Hematopoietic multipotent progenitor cell (in vitro differentiated cells): ENCODE data around the gene ARHGEF4. TPM values are rescaled to one million over a fixed set of nuclear protein-coding genes. Genes with fewer than 3 reads are reported as not detected.

Experiments
- DNase-seq, 3 donors: peaks; one replicate each; pipeline ENCODE4 v3.0.0-alpha.2; 2011 to 2015; ENCODE audit warnings: low read depth in 2 of 3, low spot score in 2 of 3
- total RNA-seq: library from RNA; depleted of rRNA; stranded (reverse); fragments of >200 nt; gene quantifications from one replicate; pipeline ENCODE4 v1.2.3, GENCODE V29; 2012

ARHGEF4 gene
- total RNA-seq, 1 donor = under 0.01 TPM

DNA sequence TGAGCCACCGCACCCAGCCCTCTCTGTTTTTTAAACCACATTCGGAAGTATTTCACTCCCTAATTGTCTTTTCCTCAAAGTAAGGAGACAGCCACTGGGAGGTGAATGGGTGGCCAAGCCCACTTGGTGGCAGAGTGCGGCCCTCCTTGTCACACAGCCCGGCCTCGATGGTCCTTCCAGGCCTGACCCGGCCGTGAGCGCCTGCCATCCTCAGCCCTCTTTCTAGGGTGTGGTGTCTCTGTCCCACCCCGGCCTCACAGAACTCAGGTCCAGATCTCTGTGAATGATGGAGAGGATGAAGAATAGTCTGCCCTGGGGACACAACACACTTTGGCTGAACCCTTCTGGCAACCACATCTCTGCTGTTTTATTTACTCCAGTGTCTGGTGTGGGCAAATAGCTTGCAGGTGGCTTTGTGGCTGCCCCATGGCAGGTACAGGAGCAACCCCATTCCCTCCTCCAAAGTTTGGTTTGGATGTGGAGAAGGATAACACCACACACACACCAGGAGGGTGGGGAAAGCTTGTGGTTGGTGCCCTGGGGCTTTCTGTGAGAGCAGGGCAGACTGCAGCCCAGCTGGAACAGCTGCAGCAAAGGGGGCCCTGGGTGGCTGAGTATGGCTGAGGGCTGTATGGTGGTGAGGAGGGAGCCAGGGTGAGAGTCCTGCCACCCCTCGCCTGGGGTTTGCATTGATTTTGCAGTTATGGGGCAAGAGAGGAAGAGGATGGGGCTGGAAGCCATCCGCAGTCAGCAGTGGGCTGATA is 167.9 kb downstream of the ARHGEF4 start:
- DNase-seq = no peak

DNA sequence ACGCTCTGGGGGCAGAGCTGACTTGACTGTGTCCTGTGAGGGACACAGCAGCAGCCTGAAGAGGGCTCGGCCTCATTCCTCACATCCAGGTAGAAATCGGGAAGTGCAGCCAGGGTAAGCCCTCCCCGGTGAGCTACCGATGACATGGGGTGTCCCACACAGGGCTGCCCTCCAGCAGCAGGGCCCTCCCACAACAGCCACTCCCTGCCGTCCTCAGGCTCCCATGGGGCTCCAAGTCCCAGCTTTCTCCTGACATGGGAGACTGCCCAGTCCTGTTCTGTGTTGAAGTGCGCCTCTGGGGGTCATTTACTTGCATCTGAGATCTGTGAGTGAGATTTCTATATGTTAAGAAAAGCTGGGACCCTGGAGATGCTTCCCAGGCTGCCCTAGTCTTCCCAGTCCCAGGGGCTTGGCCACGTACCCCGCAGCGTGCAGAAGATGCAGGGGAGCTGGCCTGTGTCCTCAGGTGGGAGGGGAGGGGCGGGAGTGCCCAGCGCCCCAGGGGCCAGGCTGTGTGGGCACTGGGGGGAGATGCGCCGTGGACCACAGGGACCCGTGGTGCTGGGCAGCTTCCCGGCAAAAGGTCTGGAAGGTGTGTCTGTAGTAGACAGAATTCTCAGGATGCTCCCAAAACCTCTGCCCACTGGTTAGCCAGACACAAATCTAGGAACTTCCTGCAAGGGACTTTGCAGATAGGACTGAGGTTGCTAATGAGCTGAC is 168.7 kb downstream of the ARHGEF4 start:
- no peak for DNase-seq

DNA sequence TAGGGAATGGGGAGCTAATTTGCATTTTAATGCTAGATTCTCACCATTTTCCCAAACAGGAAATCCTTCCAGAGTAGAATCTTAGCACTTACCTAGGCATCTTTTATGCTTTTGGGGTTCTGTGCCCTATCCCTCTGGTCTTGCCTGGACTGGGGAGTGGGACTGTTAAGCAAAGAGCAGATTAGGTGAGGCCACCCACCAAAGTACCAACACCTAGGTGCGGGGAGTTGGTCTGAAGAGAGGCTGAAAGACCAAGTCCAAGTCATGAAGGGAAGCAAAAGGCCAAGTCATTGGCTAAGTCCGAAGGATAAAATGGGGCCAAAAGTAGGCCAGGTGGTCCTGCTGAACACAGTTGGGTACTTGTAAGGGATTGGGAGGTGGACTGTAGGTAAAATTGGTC is 169.8 kb downstream of the ARHGEF4 start:
- no peak for DNase-seq

DNA sequence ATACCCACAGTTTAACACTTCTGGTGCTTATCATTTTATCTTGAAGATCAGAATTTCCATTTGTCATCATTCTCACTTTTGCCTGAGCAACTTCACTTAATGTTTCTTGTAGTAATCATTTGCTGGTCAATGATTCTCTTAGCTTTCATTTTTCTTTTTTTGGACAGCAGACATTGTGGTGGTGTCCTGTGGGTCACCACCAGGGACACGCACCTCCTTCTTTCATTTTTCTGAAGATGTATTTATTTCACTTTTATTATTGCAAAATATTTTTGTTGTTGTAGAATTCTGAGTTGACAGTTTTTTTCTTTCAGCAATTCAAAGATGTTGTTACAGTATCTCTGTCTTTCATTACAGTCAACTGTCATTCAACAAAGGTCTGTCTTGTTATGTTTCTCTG is 172.3 kb downstream of the ARHGEF4 start:
- DNase-seq = no peak

DNA sequence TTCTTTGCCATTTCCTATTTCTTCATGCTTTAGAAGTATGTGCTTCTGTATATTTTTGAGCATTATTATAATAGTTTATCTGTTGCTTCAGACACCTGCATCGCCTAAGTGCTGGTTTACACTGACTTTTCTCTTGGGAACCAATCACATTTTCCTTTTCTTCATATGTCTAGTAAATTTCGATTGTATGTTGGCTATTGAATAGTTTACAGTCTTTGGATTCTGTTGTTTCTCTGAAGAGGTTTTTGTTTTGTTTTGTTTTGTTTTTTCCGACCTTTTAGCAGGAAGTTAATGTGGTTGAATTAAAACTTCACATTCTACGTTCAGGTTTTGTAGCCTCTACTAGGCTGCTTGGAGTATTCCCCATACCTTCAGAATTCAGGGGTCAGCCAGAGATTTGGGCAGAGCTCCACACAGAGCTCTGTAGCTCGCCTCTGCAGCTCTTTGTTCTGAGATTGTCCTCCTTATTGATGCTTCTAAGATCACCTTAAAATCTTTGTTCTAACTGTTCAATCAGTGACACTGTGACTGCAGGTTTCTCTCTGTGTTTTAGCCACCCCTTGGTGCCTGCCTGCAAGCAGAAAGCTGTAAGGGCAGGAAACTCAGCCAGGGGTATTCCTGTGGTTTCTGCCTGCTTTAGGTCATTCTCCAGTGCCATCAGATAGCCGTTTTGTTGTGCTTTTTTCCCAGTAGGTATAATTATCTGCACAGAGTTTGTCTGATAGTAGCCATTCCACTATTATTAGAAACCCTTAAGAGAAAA is 173.2 kb downstream of the ARHGEF4 start:
- DNase-seq = no peak

DNA sequence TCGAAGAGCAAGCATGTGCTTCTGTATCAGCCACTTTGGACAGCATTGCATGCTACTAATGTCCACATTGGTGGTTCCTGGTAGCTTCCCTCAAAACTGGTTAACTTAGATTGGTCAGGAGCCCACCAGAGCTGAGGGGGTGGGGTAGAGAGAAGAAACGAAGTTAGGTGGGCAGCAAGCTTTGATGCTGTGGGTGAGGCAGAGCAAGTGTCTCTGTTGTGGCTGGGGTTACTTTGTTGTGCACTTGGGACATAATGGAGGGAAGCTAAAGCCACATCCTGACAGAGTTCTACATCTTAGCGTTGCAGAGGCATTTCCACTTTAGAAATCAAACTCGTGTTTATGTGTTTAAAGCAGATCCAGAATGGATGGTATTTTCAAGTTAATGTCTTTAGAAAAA is 173.9 kb downstream of the ARHGEF4 start:
- DNase-seq = no peak

DNA sequence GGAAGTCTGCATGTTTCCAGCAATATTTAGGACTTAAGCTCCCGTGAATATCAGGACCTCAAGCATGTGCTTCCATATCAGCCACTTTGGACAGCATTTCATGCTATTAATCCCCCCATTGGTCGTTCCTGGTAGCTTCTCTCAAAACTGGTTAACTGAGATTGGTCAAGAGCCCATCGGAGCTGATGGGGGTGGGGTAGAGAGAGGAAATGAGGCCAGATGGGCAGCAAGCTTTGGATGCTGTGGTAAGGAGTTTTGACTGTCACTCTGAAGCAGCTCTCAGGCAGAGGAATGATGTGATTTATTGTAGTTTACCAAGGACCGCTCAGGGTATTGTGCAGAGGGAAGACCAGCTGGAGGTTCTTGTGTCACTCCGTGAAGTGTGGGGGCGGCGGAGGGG is 174.8 kb downstream of the ARHGEF4 start:
- no peak for DNase-seq

DNA sequence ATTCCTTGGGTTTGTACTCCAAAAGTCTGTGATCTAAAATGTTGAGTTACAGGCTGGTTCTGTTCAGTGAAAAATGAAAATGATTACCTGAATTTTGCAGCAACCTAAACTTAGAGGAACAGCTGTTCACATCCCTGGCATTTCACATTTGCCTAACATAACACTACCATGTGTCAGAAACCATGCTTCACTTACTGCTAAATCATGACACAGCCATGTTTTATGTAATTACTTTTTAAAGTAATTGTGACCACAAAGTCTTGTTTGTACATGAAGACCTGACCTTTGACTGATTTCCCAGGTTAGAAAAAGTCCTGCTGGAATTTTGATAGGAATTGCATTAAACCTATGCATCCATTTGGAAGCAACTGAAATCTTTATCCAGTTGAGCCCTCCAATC is 177.4 kb downstream of the ARHGEF4 start:
- DNase-seq = no peak

DNA sequence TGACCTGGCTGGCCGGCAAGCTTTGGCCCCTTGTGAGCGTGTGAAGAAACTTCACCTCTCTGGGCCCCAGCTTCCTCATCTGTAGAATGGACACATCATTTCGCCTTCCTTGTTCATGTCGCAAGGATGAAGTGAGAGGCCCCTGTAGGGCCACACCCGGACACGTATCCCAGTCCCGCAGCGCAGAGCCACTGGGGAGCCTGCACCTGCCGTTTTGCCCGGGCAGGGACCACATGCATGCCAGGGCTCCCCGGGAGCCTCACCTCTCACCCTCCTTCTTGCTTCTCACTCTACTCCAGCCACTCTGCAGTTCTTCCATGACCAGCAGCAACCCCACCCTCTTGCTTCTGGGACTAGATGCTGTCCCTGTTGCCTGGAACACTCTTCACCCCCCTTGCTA is 179.1 kb downstream of the ARHGEF4 start:
- no peak for DNase-seq

DNA sequence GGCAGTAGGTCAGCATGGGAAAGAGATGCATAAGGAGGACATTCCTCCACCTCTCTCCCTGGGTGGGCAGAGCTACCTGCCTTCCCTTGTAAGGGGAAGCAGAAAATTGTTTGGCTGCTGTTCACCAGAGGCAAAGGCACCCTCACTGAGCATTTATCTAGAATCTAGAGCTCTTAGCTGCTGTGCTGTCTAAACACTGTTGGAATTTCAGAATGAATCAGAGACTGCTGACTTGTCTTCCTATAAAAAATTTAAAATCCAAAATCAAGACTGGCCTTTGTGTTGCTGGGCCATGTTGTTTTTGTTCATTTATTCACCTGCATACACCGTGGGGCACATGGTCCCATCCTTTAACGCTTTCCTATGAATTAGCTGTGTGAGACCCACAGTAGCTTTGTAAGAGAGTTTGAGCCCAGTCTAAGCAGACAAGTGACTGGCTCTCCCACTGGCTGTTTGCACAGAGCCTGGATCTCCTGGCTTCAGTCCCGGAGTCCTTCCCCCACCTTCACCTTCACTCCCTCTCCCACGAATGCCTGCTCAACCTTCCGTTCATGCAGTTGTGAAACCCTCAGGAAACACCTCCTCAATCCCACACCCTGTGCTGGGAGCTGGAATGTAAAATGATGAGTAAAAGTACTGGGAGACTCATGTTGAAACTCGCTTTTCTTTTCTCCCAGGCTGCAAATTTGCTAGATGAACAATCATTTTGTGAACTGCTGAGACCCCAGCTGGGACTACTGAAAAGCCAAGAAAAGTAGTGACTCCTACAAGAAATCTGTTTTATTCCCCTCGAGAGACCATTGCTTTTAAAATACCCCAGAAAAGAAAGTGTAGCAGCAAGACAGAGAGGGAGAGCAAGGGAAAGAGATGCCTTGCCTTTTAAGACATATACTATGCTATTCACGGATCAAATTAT is 180.4 kb downstream of the ARHGEF4 start:
- no peak for DNase-seq

DNA sequence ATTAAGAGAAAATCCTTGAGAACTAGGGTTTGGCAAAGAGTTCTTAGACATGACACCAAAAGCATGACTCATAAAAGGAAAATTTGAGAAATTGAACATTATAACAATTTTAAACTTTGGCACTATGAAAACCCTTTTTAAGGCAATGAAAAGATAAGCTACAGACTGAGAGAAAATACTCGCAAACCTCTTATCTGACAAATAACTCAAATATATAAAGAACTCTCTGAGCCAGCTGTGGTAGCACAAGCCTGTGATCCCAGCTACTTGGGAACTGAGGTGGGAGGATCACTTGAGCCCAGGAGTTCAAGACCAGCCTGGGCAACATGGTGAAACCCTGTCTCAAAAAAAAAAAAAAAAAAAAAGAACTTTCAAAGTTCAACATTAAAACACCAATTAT is 186.0 kb downstream of the ARHGEF4 start:
- no peak for DNase-seq

DNA sequence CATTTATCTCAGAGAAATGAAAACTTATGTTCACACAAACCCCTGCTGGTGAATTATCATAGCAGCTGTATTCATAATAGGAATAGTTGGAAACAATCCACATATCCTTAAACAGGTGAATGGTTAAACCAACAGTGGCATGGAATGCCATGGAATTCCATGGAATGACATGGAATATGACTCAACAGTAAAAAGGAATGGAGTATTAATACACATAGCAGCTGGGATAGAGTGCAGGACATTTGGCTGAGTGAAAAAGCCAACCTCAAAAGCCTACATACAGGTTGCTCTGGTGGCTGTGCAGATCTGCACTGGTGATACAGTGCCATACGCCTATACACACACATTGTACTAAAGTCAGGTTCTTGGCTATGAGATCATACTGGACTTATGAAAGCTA is 187.0 kb downstream of the ARHGEF4 start:
- no peak for DNase-seq

DNA sequence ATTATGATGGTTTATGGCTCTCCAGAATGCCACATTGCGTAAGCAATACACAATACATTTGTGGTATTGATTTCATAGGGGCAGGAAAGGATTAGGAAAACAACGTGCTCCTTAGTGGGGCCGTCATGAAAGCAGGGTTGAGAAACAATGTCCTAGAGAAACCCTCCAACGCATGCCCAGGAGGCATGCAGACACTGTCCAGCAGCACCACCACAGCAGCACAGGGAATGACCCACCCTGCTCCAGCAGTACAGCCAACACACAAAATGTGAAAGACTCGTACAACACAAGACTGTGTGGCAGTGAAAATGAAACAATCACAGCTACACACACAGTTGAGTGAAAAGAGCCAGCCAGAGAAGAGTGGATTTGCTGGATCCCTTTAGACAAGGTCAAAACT is 190.2 kb downstream of the ARHGEF4 start:
- no peak for DNase-seq

DNA sequence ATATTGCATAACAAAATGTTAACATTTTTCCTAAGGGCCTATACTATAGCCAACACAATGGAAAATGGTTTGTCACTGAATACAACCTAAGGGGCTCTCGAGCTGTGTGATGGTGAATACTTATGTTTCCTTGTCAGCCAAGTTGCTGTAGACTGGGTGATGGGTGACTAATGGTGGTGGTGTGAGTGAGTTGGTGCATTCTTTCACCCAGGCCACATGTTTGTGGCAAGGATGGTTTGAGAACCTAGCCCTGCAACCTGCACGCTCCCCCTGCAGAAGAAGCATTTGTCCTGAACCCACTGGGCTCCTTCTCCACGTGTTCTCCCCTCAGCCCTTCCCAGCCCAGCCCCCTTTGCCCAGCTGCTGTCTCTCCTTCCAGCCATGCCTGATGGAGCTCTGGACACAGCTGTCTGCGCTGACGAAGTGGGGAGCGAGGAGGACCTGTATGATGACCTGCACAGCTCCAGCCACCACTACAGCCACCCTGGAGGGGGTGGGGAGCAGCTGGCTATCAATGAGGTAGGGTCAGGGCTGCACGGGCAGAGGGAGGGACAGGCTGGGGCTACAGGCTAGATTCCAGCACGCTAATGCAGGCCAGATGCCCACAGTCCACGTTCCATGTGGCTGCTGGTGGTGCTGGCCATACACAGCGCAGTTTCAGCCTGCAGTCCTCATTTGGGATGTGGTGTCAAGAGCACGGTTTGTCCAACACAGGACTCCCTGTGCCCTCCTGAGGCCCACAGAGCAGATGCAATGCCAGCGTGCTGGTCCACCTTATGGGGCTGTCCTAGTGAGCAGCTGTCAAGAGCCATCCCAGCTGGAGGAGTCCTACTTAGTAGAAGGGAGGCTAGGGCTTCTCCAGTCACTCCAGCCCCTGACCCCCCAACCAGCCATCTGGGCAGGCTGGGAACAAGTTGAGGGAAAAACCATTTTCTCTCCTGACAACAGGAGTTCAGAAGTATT is 191.1 kb downstream of the ARHGEF4 start:
- no peak for DNase-seq

DNA sequence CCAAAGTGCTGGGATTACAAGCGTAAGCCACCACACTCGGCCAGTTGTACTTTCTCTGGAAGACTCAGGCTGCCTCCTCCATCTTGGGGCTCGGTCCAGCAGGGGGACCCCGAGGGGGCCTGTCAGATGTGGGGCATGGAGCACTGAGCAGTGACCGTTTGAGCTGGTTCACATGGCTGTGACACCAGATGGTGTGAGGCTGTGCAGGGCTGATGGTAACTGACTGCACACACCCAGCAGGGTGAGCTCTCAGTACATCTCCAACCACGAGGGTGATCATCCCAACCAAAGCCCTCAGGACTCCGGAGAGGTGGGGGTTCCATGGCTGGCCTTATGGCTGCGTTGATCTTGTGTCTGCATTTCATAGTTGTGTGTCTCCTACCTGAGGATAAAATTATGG is 193.1 kb downstream of the ARHGEF4 start:
- no peak for DNase-seq

DNA sequence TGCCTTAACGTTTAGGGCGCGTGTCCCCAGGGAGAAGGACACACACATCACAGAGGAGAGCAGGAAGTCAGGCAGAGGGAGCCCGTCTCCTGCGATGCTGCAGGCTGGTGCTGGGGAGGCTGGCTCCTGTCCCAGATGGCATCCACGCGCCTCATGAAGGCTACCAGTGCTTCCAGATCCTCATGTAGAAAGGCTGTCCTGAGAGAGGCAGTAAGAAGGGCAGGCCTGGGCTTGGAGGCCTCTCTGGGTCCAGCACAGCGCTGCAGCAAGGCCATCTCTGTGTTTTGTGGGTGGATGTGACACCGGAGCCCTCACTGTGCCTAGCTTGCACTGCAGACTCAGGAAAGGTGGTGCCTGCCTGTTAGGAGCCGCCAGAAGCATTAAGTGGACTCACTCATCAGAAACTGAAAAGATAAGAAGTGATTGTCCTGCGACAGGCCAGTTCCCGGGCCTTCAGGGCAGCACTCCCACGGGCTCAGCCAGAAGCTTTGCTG is 193.8 kb downstream of the ARHGEF4 start:
- DNase-seq = no peak

DNA sequence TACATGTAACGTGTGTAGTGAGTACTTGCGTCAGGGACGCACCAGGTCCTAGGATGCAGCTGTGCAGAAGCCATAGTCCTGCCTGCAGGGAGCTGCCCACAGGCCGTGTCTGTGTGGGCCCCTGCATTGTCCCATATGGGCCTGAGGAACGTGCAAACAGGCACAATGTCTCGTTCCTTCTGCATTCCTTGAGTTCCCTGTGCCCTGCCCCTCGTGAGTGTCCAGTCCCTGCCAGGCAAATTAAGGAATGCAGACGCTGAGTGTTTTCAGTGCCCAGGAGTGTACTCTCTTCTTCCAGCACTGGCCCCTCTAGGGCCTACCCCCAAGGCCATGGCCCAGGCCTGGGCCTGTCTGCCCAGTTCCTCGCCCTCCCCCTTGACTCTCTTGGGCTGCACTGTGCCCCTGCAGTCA is 194.7 kb downstream of the ARHGEF4 start:
- no peak for DNase-seq

DNA sequence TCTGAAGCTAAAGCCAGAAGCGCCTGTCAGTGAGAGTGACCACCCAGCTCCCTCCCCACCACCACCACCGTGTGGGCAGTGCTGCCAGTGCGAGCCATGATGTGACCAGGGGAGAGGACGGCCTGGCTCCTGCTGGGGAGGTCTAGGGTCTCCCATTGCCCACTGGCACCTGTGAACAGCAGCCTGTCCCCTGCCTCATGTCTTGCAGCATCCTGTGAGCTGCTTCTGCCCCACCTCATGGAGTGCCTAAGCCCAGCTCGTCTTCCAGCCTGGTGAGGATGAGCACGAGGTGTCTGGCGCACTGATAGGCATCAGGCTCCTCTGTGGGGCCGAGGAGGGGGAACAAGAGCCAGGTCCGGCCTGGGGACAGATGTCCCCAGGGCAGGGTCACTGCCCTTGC is 195.2 kb downstream of the ARHGEF4 start:
- no peak for DNase-seq

DNA sequence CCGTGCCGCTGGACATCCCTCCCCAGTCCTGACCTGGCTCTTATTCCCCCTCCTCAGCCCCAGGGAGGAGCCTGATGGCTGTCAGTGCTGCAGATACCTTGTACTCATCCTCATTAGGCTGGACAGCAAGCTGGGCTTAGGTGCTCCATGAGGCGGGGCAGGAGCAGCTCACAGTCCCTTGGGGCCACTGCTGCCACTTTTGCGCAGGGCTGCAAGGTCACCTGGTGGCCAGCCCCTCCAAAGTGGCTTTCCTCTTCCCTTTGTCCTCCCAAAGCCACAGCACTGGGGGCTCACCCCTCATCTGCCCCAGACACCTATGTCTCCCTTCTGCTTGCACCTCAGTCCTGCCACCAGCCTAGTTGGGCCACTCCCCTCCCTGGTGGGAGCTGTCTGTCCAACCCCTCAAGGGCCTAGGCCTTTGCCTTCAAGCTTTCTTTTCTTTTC is 195.7 kb downstream of the ARHGEF4 start:
- no peak for DNase-seq
